GM23338 (cell line): Measurements from ENCODE around the gene RAMP1.

Experiments used
- CTCF ChIP-seq, 2 experiments: fragments of 200-600 bp in 1 of 2; sonication (generic) in 1 of 2; conservative IDR thresholded peaks; 2 replicates each; pipeline versions ENCODE4 v1.5.1 to v1.6.1; 2016 to 2017; ENCODE audit warnings: antibody characterized with exemption in 2 of 2, low read depth in 2 of 2, mild to moderate bottlenecking in 2 of 2, moderate library complexity in 1 of 2
- ETS1 ChIP-seq: IDR thresholded peaks from 2 replicates; pipeline ENCODE4 v1.6.1; 2016; ENCODE audit warnings: antibody characterized with exemption
- EZH2 ChIP-seq: fragments of 200-600 bp; sonication (generic); IDR thresholded peaks from one replicate; pipeline ENCODE4 v1.8.0; 2017; ENCODE audit warnings: antibody characterized with exemption, mild to moderate bottlenecking, low read depth; ENCODE audit not compliant: unreplicated experiment
- EZH2phosphoT487 ChIP-seq: fragments of 200-600 bp; sonication (generic); IDR thresholded peaks from one replicate; pipeline ENCODE4 v1.8.1; 2018; ENCODE audit warnings: antibody characterized with exemption; ENCODE audit not compliant: unreplicated experiment
- POLR2AphosphoS5 ChIP-seq: IDR thresholded peaks from 2 replicates; pipeline ENCODE4 v1.6.1; 2016; ENCODE audit warnings: antibody characterized with exemption, low read depth
- STAT1 ChIP-seq: IDR thresholded peaks from one replicate; pipeline ENCODE4 v1.6.1; 2016; ENCODE audit warnings: antibody characterized with exemption; ENCODE audit not compliant: unreplicated experiment
- TF ChIP-seq, protein P1 (sequence below): IDR thresholded peaks from one replicate; pipeline ENCODE4 v1.6.1; 2018; ENCODE audit warnings: antibody characterized with exemption; ENCODE audit not compliant: unreplicated experiment

DNA sequence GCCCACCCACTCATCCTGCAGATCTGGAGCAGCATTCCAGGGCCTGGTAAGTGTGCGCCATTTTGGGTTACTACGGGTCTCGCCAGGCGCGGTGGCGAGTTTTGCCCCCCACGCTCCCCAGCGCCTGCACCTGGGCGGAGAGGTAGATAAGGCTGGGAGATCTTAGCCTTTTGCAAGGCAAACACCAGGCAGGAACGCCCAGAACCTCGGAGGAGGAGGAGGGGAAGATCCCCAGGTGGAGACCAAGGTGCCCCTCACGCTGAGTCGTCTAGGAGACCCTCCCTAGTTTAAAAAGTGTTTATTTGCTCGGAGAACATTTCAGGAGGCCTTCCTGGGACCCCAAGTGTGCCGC, 365 bp upstream of the RAMP1 start:
- TF ChIP-seq CTCF (conservative IDR thresholded peaks at IDR 0.05; ENCODE audit: low read depth in 2 of 2) (no peak), POLR2AphosphoS5 (no peak), EZH2phosphoT487 (no peak), STAT1 (no peak), EZH2 (no peak), ETS1 (no peak)
- TF ChIP-seq, protein P1, sequence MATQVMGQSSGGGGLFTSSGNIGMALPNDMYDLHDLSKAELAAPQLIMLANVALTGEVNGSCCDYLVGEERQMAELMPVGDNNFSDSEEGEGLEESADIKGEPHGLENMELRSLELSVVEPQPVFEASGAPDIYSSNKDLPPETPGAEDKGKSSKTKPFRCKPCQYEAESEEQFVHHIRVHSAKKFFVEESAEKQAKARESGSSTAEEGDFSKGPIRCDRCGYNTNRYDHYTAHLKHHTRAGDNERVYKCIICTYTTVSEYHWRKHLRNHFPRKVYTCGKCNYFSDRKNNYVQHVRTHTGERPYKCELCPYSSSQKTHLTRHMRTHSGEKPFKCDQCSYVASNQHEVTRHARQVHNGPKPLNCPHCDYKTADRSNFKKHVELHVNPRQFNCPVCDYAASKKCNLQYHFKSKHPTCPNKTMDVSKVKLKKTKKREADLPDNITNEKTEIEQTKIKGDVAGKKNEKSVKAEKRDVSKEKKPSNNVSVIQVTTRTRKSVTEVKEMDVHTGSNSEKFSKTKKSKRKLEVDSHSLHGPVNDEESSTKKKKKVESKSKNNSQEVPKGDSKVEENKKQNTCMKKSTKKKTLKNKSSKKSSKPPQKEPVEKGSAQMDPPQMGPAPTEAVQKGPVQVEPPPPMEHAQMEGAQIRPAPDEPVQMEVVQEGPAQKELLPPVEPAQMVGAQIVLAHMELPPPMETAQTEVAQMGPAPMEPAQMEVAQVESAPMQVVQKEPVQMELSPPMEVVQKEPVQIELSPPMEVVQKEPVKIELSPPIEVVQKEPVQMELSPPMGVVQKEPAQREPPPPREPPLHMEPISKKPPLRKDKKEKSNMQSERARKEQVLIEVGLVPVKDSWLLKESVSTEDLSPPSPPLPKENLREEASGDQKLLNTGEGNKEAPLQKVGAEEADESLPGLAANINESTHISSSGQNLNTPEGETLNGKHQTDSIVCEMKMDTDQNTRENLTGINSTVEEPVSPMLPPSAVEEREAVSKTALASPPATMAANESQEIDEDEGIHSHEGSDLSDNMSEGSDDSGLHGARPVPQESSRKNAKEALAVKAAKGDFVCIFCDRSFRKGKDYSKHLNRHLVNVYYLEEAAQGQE = no peak
